Pancreas (tissue), 10 donors: ENCODE data around the gene PPP4R3B. TPM values are rescaled to one million over a fixed set of nuclear protein-coding genes. Genes with fewer than 3 reads are reported as not detected.
A peak's percentile ranks its signal among the peaks of the same experiment; 100 is the strongest.

ENCODE experiments used
- ATAC-seq, 4 donors: fragments of 200-7000 bp; cut with Tn5 transposase; one replicate each; pipeline versions ENCODE4 v1.8.0 to v1.9.1; 2020; ENCODE audit warnings: mild to moderate bottlenecking in 4 of 4, moderate library complexity in 4 of 4
- DNase-seq, 6 donors: peaks; one replicate each; pipeline ENCODE4 v3.0.0-alpha.2; 2020
- FAIRE-seq: peaks from 2 replicates; lab custom pipeline; 2012; peaks lifted over from hg19 to GRCh38; lab: Jason Lieb, UNC
- H3K27ac ChIP-seq, 4 donors: fragments of 200-600 bp; sonication (generic); 1 replicate in 3 of 4; 2 replicates in 1 of 4; pipeline versions ENCODE4 v1.5.0 to v1.8.0; 2020
- H3K27me3 ChIP-seq, 4 donors: fragments of 200-600 bp; one replicate each; pipeline ENCODE4 v1.8.0; 2021
- H3K36me3 ChIP-seq, 3 donors: fragments of 200-600 bp; sonication (generic) in 1 of 3; one replicate each; pipeline versions ENCODE4 v1.5.0 to v1.8.0; 2020 to 2021
- H3K4me1 ChIP-seq, 3 donors: fragments of 200-600 bp; one replicate each; pipeline ENCODE4 v1.8.0; 2021
- H3K4me3 ChIP-seq, 4 donors: fragments of 200-600 bp; sonication (generic) in 2 of 4; one replicate each; pipeline versions ENCODE4 v1.5.0 to v1.8.0; 2020 to 2021
- H3K9me3 ChIP-seq, 4 donors: fragments of 200-600 bp; one replicate each; pipeline ENCODE4 v1.8.0; 2021
- CTCF ChIP-seq, 4 donors: fragments of 200-600 bp; sonication (generic) in 3 of 4; IDR thresholded peaks; one replicate each; pipeline versions ENCODE4 v1.5.0 to v1.8.0; 2021; ENCODE audit warnings: antibody characterized with exemption in 4 of 4
- WGBS, 2 donors: extraction: QIAGEN DNeasy Blood & Tissue Kit; methylation state at CpG; one replicate each; pipeline ENCODE4 v1.1.7; 2013; 5-methylcytosine and 5-hydroxymethylcytosine counted together
- intact Hi-C, 3 donors: fragments of 100-400 bp; cut with DNase I; formaldehyde crosslinking; loops; one replicate each; pipeline versions ENCODE4 v1.11.1 to v1.14.2; 2022
- polyA plus RNA-seq, 2 donors: library from polyadenylated mRNA; stranded (reverse); fragments of 200-250 nt; gene quantifications; one replicate each; pipeline ENCODE4 v1.2.3, GENCODE V29; 2013
- total RNA-seq, 6 donors: library from RNA; stranded (reverse); fragmentation: NEBNext Ultra II Directional in 4 of 6; extraction: Animal tissue kit (Norgen Biotek cat#: 25700) in 4 of 6; gene quantifications; one replicate each; pipeline versions ENCODE4 v1.2.1 to v1.2.4, GENCODE V29; 2021 to 2023
- donor health status: healthy with polysubstance abuse.
- donor health status: DM: no; HTN: no; CAD: no; lungs with moderate emphysema.
- donor health status: DM: no; HTN: no; CAD: no.
- donor health status: control.
- donor health status: control.
- donor health status: Bipolar disorder and iron deficiency.
- donor health status: DM: yes; HTN: yes; CAD: no.
- donor health status: DM: no; HTN: no; CAD: no.
- donor health status: DM: no; HTN: no; CAD: no.
- donor health status: DM: yes; HTN: yes; CAD: no.

Gene PPP4R3B
- total and polyA plus RNA-seq, 8 donors, result 13.7 to 59.1 (median 33.5) TPM

GRCh38 chr2:55628931-55629330 lies 11.5 kb upstream of the PPP4R3B start:
- H3K27me3 ChIP-seq, result no peaks in the 10 kb centered on the region
- H3K27ac ChIP-seq, result no peak overlapping the region
- ATAC-seq, result no peak
- H3K36me3 ChIP-seq, result no peaks in the 10 kb centered on the region
- intact Hi-C loops, result no loop called here
- no peak for DNase-seq
- H3K9me3 ChIP-seq, result no peaks in the 10 kb centered on the region
- WGBS, 2 donors, result 91 to 96% methylated on average over 2 of the region's 2 CpGs
- no peak overlapping the region for H3K4me3 ChIP-seq
- FAIRE-seq, result no peak
- no peak for TF ChIP-seq CTCF (IDR thresholded peaks at IDR 0.05)
- H3K4me1 ChIP-seq, result peaks cover 0 to 5% (median 0%) of the 10 kb centered on the region in 3 donors

GRCh38 chr2:55627915-55628314 lies 10.5 kb upstream of the PPP4R3B start:
- ATAC-seq, result no peak
- Histone ChIP-seq H3K36me3 (no peaks in the 10 kb centered on the region), H3K9me3 (no peaks in the 10 kb centered on the region), H3K4me3 (no peak overlapping the region), H3K27ac (no peak overlapping the region), H3K4me1 (peaks cover 0 to 5% (median 0%) of the 10 kb centered on the region in 3 donors), H3K27me3 (no peaks in the 10 kb centered on the region)
- FAIRE-seq, result no peak
- intact Hi-C loops, result no loop called here
- TF ChIP-seq CTCF (IDR thresholded peaks at IDR 0.05), result no peak
- DNase-seq, result no peak
- WGBS, 2 donors, result 79 to 95% methylated on average over 1 of the region's 1 CpG

- Histone ChIP-seq H3K4me1 (peaks cover 7 to 19% (median 13%) of the 10 kb centered on the region in 3 donors), H3K27me3 (no peaks in the 10 kb centered on the region), H3K4me3 (no peak overlapping the region), H3K9me3 (no peaks in the 10 kb centered on the region), H3K27ac (no peak overlapping the region), H3K36me3 (no peaks in the 10 kb centered on the region)
- DNase-seq, result peak in 1 of 6 donors; percentile 62
- FAIRE-seq, result no peak
- no peak for ATAC-seq
- 74 to 79% methylated on average over 7 of the region's 7 CpGs for WGBS, 2 donors
- intact Hi-C loops, result no loop called here
- no peak for TF ChIP-seq CTCF (IDR thresholded peaks at IDR 0.05)
Observed at GRCh38 chr2:55621802-55622201, 4.4 kb upstream of the PPP4R3B start.

GRCh38 chr2:55620123-55620779 lies 2.8 kb upstream of the PPP4R3B start:
- intact Hi-C loops, result no loop called here
- Histone ChIP-seq H3K36me3 (no peaks in the 10 kb centered on the region), H3K9me3 (no peaks in the 10 kb centered on the region), H3K4me1 (peaks cover 8 to 20% (median 14%) of the 10 kb centered on the region in 3 donors), H3K27me3 (no peaks in the 10 kb centered on the region), H3K4me3 (peak overlapping the region in 2 of 4 donors; percentile 15 to 22), H3K27ac (no peak overlapping the region)
- FAIRE-seq, result no peak
- WGBS, 2 donors, result 29 to 30% methylated on average over 3 of the region's 3 CpGs
- TF ChIP-seq CTCF (IDR thresholded peaks at IDR 0.05), result peak; percentile 10 to 27 (median 13)
- ATAC-seq, result no peak
- peak in 1 of 6 donors; percentile 36 for DNase-seq
